H1 (cell line): ENCODE results near the gene SSNA1. TPM values are rescaled to one million over a fixed set of nuclear protein-coding genes. Genes with fewer than 3 reads are reported as not detected.

ENCODE experiments used
- ATF3 ChIP-seq: IDR thresholded peaks from 2 replicates; pipeline ENCODE4 v1.6.1; 2011; ENCODE audit warnings: low read depth, mild to moderate bottlenecking, low read length; ENCODE audit not compliant: insufficient read depth
- TBP ChIP-seq: IDR thresholded peaks from 2 replicates; pipeline ENCODE4 v1.6.1; 2011; ENCODE audit warnings: low read depth, low read length, improper control_type of control experiment
- TCF12 ChIP-seq: IDR thresholded peaks from 2 replicates; pipeline ENCODE4 v1.6.1; 2011; ENCODE audit warnings: low read depth, mild to moderate bottlenecking, low read length
- polyA plus RNA-seq, 7 experiments: library from polyadenylated mRNA; depleted of rRNA in 3 of 7; stranded (reverse) in 5 of 7; unstranded in 2 of 7; fragments of >200 nt in 5 of 7; fragments of 200-250 nt in 2 of 7; gene quantifications; 1 replicate in 5 of 7; 2 replicates in 1 of 7; 4 replicates in 1 of 7; pipeline versions ENCODE4 v1.2.1 to v1.2.3, GENCODE V29; 2011 to 2013; ENCODE audit warnings: missing spikeins in 2 of 7, mixed read lengths in 2 of 7
- total RNA-seq: library from RNA; stranded (reverse); fragmentation: NEBNext Ultra II Directional; extraction: Animal tissue kit (Norgen Biotek cat#: 25700); gene quantifications from 2 replicates; pipeline ENCODE4 v1.2.1, GENCODE V29; 2021
- TF ChIP-seq, protein P1 (sequence below): IDR thresholded peaks from 2 replicates; pipeline ENCODE4 v1.6.1; 2012; ENCODE audit warnings: inconsistent platforms

SSNA1 gene
- total and polyA plus RNA-seq, 2 of the 8 experiments (the other 6 are each of a cell fraction or from before 2014, with no cell fraction given): 87.3 to 157 TPM

DNA sequence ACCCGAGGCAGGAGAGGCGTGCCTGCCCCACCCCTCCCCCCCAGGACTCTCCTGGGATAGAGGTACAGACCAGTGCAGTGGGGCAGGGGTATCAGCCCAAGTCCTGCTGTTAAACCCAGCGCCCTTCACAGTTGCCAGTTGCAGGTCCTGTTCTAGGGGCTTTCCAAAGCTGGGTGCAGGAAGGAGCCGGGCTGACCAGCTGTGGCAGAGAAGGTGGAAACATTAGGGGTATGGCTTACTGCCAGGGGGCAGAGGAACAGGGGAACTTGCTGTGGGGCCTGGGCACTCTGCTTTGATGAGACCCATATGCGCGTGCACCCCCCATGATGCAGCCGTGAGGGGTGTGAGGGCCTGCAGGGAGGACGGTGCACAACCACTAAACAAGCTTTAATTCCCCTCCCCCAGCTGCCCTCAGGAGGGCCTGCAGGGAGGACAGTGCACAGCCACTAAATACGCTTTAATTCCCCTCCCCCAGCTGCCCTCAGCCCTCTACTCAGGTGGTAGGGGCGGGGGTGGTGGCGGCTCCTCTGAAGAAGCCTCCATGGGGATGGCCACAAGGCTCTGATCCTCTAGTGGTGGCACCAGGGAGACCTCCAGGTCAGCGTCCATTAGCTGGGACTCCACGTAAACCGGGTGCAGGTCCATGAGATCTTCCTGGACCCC, 17.9 kb upstream of the SSNA1 start (continued):
- TF ChIP-seq TBP (no peak), TCF12 (no peak), ATF3 (no peak)
- TF ChIP-seq, protein P1, sequence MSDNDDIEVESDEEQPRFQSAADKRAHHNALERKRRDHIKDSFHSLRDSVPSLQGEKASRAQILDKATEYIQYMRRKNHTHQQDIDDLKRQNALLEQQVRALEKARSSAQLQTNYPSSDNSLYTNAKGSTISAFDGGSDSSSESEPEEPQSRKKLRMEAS: no peak
- TF ChIP-seq, all 59 proteins: peak for 0
